Measurements from ENCODE around the gene DOCK3. TPM values are rescaled to one million over a fixed set of nuclear protein-coding genes. Genes with fewer than 3 reads are reported as not detected.
A peak's percentile ranks its signal among the peaks of the same experiment; 100 is the strongest.

Gene DOCK3, protein sequence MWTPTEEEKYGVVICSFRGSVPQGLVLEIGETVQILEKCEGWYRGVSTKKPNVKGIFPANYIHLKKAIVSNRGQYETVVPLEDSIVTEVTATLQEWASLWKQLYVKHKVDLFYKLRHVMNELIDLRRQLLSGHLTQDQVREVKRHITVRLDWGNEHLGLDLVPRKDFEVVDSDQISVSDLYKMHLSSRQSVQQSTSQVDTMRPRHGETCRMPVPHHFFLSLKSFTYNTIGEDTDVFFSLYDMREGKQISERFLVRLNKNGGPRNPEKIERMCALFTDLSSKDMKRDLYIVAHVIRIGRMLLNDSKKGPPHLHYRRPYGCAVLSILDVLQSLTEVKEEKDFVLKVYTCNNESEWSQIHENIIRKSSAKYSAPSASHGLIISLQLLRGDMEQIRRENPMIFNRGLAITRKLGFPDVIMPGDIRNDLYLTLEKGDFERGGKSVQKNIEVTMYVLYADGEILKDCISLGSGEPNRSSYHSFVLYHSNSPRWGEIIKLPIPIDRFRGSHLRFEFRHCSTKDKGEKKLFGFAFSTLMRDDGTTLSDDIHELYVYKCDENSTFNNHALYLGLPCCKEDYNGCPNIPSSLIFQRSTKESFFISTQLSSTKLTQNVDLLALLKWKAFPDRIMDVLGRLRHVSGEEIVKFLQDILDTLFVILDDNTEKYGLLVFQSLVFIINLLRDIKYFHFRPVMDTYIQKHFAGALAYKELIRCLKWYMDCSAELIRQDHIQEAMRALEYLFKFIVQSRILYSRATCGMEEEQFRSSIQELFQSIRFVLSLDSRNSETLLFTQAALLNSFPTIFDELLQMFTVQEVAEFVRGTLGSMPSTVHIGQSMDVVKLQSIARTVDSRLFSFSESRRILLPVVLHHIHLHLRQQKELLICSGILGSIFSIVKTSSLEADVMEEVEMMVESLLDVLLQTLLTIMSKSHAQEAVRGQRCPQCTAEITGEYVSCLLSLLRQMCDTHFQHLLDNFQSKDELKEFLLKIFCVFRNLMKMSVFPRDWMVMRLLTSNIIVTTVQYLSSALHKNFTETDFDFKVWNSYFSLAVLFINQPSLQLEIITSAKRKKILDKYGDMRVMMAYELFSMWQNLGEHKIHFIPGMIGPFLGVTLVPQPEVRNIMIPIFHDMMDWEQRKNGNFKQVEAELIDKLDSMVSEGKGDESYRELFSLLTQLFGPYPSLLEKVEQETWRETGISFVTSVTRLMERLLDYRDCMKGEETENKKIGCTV (N-terminal part only)
- 21.0 to 21.6 TPM (median 21.4 TPM) in 3 replicates for total RNA-seq

DNA sequence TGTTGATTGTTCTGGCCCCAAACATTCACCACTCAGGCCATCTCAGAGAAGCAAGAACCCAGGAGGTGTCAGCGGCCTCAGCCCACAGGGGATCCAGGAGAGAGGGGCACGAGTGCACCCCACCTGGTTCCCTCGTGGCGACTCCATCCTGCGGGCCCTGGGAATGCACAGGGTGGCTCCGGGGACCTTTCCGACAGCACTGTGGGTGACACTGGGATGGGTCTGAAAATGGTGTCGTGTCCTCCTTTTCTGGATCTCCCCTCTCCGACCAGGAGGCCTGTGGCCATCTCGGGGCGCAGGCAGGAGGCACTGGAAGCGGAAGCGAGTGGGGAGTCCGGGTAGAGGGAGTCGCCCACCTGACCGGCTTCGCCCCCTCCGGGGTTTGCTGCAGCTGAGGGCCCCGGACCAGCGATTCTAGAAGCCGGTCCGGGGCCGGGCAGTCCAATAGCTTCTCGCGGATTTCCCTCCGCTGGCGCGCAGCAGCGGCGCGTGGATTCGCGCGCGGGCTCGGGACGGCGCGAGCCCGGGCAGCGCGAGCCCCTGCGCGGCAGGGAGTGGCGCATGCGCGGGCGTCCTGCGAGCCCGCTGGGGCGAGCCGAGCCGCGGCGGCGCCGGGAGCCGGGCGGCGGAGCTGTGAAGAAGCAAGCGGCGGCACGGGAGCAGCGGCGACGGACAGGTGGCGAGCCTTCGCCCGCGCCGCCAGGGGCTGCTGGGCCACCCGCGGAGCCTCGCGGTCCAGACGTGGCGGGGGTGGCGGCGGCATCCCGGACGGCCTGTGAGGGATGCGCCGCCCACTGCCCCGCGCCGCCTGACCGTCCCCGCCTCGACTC lies at the start of gene DOCK3:
DOCK3 (plus strand) TSS at position 579 of the 830 bp plus-strand sequence. CDS start 337 bp downstream, outside the sequence.
- no peaks in the 10 kb centered on the region for H3K36me3 Mint-ChIP-seq
- H3K4me3 Mint-ChIP-seq = peak within 1 kb of the TSS; percentile 74
- TF ChIP-seq, protein P1, sequence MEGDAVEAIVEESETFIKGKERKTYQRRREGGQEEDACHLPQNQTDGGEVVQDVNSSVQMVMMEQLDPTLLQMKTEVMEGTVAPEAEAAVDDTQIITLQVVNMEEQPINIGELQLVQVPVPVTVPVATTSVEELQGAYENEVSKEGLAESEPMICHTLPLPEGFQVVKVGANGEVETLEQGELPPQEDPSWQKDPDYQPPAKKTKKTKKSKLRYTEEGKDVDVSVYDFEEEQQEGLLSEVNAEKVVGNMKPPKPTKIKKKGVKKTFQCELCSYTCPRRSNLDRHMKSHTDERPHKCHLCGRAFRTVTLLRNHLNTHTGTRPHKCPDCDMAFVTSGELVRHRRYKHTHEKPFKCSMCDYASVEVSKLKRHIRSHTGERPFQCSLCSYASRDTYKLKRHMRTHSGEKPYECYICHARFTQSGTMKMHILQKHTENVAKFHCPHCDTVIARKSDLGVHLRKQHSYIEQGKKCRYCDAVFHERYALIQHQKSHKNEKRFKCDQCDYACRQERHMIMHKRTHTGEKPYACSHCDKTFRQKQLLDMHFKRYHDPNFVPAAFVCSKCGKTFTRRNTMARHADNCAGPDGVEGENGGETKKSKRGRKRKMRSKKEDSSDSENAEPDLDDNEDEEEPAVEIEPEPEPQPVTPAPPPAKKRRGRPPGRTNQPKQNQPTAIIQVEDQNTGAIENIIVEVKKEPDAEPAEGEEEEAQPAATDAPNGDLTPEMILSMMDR (IDR thresholded peaks at IDR 0.05; ENCODE audit: unreplicated experiment) = no peak
- H3K4me1 Mint-ChIP-seq = peaks cover 26% of the 10 kb centered on the region
- no peaks in the 10 kb centered on the region for H3K9me3 Mint-ChIP-seq
- H3K27me3 Mint-ChIP-seq (ENCODE audit: low read depth) = peaks cover 75% of the 10 kb centered on the region
- DNase-seq (ENCODE audit: low spot score in 2 of 2, unreplicated experiment in 2 of 2) = peak; percentile 68 to 76
- H3K27ac Mint-ChIP-seq = peak within 1 kb of the TSS; percentile 71

DNA sequence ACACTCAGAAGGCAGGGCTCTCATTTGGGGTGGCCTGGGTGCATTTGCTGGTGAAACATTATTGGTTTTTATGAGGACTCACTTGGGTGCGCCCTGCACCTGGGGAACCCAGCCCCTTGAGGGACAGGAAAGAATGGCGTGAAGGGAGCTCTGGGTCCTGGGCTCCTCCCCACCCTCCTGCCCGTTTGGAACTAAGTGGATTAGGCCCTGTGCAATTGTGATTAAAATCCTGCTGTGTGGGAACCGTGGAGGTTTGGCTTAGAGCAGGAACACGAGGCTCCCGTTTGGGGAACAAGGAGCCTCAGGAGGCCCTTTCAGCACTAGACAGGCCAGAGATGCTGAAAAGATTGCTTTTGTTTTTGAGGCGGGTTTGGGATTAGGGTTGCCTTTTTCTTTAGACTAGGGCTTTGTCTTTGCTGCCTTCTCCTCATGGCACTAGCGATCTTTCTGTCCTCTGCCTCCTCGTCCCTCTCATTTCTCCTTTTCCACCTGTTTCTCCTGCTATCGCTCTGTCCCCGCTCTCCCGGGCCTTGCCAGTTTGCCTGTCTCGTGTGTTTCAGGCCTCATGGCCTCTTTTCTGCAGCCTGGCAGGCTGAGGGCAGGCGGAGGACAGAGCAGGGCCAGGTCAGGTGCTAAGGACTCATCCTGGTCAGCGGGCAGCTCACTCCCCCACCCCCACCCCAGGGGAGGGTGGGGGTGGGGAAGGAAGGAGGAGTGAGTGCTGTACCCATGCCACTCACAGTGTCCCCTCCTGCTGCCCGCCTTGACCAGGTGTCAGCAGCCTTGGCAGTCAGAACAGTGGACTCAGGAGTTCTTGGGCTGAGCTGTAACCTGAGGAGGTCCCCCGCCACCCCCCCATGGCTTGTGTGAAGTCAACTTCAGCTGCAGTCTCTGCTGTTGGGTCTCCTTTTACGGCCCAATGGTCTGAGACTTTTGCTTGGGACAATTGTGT lies 49.2 kb upstream of the DOCK3 start:
- Mint-ChIP-seq H3K9me3 (no peaks in the 10 kb centered on the region), H3K4me3 (no peak overlapping the region), H3K36me3 (peaks cover 7% of the 10 kb centered on the region), H3K27me3 (ENCODE audit: low read depth) (no peaks in the 10 kb centered on the region), H3K4me1 (peaks cover 21% of the 10 kb centered on the region), H3K27ac (peak overlapping the region; percentile 81)
- DNase-seq (ENCODE audit: low spot score in 2 of 2, unreplicated experiment in 2 of 2) = no peak
- TF ChIP-seq, protein P1 (IDR thresholded peaks at IDR 0.05; ENCODE audit: unreplicated experiment) = no peak

DNA sequence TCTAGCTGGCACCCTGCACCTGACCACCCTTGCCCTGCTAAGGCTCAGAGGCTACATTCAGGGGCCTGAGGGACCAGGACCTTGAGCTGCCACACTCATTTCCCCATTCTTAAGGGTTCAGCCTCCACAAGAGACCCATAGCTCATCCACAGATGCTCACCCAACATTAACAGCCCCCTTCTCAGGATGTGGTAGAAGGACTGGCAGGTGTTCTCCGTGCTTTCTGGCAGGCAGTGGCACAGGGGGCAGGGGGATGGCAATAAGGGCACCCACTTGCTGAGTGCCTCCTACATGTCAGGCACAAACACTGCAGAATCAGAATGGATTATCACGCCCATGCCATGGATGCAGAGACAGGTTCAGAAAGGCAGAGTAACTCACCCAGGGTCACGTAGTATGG lies 48.3 kb upstream of the DOCK3 start:
- Mint-ChIP-seq H3K27ac (no peak overlapping the region), H3K4me1 (peaks cover 30% of the 10 kb centered on the region), H3K4me3 (no peak overlapping the region), H3K27me3 (ENCODE audit: low read depth) (no peaks in the 10 kb centered on the region), H3K36me3 (peaks cover 3% of the 10 kb centered on the region), H3K9me3 (no peaks in the 10 kb centered on the region)
- DNase-seq (ENCODE audit: low spot score in 2 of 2, unreplicated experiment in 2 of 2) = no peak
- TF ChIP-seq, protein P1 (IDR thresholded peaks at IDR 0.05; ENCODE audit: unreplicated experiment) = no peak

DNA sequence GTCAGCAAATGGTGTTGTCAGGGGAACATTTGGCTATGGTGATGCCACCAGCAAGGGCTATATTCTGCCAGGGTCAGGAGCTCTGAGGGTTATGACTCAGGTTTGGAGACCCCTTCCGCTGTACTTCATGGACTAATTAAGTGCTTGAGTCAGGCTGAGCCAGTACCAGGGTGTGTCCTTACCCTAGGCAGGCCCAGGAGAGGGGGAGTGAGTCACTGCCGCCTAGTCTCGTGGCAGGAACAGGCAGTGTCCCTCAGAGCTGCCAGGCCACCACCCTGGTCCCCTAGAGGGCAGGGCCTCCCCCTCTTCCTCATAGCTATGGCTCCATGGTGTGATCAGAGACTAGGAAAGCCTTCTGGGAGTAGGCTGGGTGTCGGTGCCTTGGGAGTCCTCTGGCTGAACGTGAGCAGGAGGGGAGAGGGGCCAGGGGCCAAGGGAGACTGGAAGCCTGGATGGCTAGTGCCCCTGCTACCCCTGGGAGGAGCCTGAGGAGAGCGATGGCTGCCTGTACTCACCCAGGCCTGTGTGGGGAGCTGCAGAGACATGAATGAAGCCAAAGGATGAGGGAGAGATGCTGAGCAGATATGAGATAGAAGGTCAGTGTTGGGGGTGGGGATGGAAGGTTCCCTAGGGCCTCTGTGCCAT lies 47.2 kb upstream of the DOCK3 start:
- no peaks in the 10 kb centered on the region for H3K27me3 Mint-ChIP-seq (ENCODE audit: low read depth)
- H3K4me1 Mint-ChIP-seq = peaks cover 41% of the 10 kb centered on the region
- DNase-seq (ENCODE audit: low spot score in 2 of 2, unreplicated experiment in 2 of 2) = no peak
- H3K27ac Mint-ChIP-seq = peak overlapping the region; percentile 19
- TF ChIP-seq, protein P1 (IDR thresholded peaks at IDR 0.05; ENCODE audit: unreplicated experiment) = no peak
- H3K36me3 Mint-ChIP-seq = no peaks in the 10 kb centered on the region
- no peak overlapping the region for H3K4me3 Mint-ChIP-seq
- H3K9me3 Mint-ChIP-seq = no peaks in the 10 kb centered on the region

All from mesothelial cell of epicardium (in vitro differentiated cells).